Measurements from ENCODE around the gene DCAF12. TPM values are rescaled to one million over a fixed set of nuclear protein-coding genes. Genes with fewer than 3 reads are reported as not detected.

The DCAF12 gene
- total and polyA plus RNA-seq, 2 of the 13 experiments (the other 11 are each of a cell fraction or from before 2014, with no cell fraction given): 26.8 to 37.4 TPM

DNA sequence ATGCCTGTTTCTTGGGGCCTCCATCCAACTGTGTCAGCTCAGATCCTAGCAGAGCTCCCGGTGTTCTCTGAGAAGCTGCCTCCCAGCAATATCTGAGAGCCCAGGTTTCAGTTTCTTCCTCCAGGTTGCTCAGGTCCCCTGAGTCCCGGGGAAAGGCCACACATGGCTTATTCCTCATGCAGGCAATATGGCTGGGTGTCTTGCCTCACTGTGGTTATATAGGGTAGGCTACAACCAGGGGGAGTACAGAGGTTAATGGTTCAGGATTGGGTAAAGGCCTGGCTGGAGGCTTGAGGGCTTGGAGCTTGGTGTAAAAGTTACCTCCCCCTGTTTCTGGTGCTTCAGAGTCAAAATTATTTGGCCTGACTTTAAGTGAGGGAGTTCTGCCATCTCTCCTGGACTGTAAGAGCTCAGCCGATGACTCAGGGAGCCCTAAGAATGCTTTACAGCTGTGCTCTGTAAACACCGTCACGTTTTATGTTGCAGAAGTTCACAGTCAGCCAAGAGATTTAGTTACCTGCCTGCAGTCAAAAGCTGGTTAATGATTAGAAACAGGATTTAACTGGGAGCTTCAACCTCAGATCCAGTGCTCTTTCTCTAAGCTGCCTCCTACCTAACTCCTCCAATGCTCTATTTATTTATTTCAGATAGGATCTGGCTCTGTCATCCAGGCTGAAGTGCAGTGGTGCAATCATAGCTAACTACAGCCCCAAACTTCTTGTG lies 53.5 kb downstream of the DCAF12 start (continued):
- TF ChIP-seq, protein P1, sequence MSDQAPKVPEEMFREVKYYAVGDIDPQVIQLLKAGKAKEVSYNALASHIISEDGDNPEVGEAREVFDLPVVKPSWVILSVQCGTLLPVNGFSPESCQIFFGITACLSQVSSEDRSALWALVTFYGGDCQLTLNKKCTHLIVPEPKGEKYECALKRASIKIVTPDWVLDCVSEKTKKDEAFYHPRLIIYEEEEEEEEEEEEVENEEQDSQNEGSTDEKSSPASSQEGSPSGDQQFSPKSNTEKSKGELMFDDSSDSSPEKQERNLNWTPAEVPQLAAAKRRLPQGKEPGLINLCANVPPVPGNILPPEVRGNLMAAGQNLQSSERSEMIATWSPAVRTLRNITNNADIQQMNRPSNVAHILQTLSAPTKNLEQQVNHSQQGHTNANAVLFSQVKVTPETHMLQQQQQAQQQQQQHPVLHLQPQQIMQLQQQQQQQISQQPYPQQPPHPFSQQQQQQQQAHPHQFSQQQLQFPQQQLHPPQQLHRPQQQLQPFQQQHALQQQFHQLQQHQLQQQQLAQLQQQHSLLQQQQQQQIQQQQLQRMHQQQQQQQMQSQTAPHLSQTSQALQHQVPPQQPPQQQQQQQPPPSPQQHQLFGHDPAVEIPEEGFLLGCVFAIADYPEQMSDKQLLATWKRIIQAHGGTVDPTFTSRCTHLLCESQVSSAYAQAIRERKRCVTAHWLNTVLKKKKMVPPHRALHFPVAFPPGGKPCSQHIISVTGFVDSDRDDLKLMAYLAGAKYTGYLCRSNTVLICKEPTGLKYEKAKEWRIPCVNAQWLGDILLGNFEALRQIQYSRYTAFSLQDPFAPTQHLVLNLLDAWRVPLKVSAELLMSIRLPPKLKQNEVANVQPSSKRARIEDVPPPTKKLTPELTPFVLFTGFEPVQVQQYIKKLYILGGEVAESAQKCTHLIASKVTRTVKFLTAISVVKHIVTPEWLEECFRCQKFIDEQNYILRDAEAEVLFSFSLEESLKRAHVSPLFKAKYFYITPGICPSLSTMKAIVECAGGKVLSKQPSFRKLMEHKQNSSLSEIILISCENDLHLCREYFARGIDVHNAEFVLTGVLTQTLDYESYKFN (CRISPR knock-in tag; conservative IDR thresholded peaks at IDR 0.05): peak; percentile 76
- TF ChIP-seq ZNF672 (CRISPR knock-in tag; IDR thresholded peaks at IDR 0.05): no peak
- TF ChIP-seq KLF16 (CRISPR knock-in tag; IDR thresholded peaks at IDR 0.05): peak in 1 of 2 experiments; percentile 76; a peak in 2 of 4 replicates
- TF ChIP-seq BHLHE40 (IDR thresholded peaks at IDR 0.05; ENCODE audit: low read length): peak; percentile 99
- TF ChIP-seq, protein P2, sequence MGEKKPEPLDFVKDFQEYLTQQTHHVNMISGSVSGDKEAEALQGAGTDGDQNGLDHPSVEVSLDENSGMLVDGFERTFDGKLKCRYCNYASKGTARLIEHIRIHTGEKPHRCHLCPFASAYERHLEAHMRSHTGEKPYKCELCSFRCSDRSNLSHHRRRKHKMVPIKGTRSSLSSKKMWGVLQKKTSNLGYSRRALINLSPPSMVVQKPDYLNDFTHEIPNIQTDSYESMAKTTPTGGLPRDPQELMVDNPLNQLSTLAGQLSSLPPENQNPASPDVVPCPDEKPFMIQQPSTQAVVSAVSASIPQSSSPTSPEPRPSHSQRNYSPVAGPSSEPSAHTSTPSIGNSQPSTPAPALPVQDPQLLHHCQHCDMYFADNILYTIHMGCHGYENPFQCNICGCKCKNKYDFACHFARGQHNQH (CRISPR knock-in tag; IDR thresholded peaks at IDR 0.05): 0 out of 2 replicates have a peak, but pooled peaks have one; percentile 38
- TF ChIP-seq ZNF558 (CRISPR knock-in tag; IDR thresholded peaks at IDR 0.05; ENCODE audit: borderline replicate concordance): no peak
- TF ChIP-seq ONECUT2 (CRISPR knock-in tag; IDR thresholded peaks at IDR 0.05): no peak; the same call in 1 of the 2 replicates
- TF ChIP-seq, protein P3, sequence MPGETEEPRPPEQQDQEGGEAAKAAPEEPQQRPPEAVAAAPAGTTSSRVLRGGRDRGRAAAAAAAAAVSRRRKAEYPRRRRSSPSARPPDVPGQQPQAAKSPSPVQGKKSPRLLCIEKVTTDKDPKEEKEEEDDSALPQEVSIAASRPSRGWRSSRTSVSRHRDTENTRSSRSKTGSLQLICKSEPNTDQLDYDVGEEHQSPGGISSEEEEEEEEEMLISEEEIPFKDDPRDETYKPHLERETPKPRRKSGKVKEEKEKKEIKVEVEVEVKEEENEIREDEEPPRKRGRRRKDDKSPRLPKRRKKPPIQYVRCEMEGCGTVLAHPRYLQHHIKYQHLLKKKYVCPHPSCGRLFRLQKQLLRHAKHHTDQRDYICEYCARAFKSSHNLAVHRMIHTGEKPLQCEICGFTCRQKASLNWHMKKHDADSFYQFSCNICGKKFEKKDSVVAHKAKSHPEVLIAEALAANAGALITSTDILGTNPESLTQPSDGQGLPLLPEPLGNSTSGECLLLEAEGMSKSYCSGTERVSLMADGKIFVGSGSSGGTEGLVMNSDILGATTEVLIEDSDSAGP (CRISPR knock-in tag; IDR thresholded peaks at IDR 0.05; ENCODE audit: borderline replicate concordance): no peak
- no peak for TF ChIP-seq ZNF746 (CRISPR knock-in tag; IDR thresholded peaks at IDR 0.05)
- peak; percentile 75; the same call in 1 of the 2 replicates for TF ChIP-seq ZNF564 (CRISPR knock-in tag; IDR thresholded peaks at IDR 0.05)
- no peak for TF ChIP-seq HNRNPL (IDR thresholded peaks at IDR 0.05; ENCODE audit: low read depth, low read length)
- no peak for TF ChIP-seq BORCS8-MEF2B (CRISPR knock-in tag; IDR thresholded peaks at IDR 0.05)
- TF ChIP-seq CBFB (CRISPR knock-in tag; IDR thresholded peaks at IDR 0.05): no peak
- TF ChIP-seq, protein P4, sequence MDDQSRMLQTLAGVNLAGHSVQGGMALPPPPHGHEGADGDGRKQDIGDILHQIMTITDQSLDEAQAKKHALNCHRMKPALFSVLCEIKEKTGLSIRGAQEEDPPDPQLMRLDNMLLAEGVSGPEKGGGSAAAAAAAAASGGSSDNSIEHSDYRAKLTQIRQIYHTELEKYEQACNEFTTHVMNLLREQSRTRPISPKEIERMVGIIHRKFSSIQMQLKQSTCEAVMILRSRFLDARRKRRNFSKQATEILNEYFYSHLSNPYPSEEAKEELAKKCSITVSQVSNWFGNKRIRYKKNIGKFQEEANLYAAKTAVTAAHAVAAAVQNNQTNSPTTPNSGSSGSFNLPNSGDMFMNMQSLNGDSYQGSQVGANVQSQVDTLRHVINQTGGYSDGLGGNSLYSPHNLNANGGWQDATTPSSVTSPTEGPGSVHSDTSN (CRISPR knock-in tag; IDR thresholded peaks at IDR 0.05; ENCODE audit: borderline replicate concordance): no peak
- TF ChIP-seq ZNF441 (CRISPR knock-in tag; IDR thresholded peaks at IDR 0.05; ENCODE audit: borderline replicate concordance): no peak
- TF ChIP-seq, protein P5, sequence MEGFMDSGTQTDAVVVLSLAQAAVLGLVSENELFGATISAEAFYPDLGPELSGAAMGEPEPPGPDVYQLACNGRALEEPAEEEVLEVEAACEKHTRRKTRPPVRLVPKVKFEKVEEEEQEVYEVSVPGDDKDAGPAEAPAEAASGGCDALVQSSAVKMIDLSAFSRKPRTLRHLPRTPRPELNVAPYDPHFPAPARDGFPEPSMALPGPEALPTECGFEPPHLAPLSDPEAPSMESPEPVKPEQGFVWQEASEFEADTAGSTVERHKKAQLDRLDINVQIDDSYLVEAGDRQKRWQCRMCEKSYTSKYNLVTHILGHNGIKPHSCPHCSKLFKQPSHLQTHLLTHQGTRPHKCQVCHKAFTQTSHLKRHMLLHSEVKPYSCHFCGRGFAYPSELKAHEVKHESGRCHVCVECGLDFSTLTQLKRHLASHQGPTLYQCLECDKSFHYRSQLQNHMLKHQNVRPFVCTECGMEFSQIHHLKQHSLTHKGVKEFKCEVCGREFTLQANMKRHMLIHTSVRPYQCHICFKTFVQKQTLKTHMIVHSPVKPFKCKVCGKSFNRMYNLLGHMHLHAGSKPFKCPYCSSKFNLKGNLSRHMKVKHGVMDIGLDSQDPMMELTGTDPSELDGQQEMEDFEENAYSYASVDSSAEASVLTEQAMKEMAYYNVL (CRISPR knock-in tag; IDR thresholded peaks at IDR 0.05; ENCODE audit: borderline replicate concordance): no peak
